Measurements from ENCODE around the gene IL27RA. TPM values are rescaled to one million over a fixed set of nuclear protein-coding genes. Genes with fewer than 3 reads are reported as not detected.

The IL27RA gene
- total and polyA plus RNA-seq, 4 donors: 1.0 to 2.8 (median 1.6) TPM

- TF ChIP-seq RXRA (IDR thresholded peaks at IDR 0.05) (no peak), MAX (IDR thresholded peaks at IDR 0.05) (no peak), GABPA (IDR thresholded peaks at IDR 0.05 in 1 of 2, conservative IDR thresholded peaks at IDR 0.05 in 1 of 2) (no peak), TAF1 (conservative IDR thresholded peaks at IDR 0.05) (no peak), CTCF (IDR thresholded peaks at IDR 0.05; ENCODE audit: low read depth, low read length, missing input control) (no peak), FOXA1 (IDR thresholded peaks at IDR 0.05) (no peak), FOXA2 (IDR thresholded peaks at IDR 0.05) (no peak), HNF4A (conservative IDR thresholded peaks at IDR 0.05) (no peak), ATF3 (IDR thresholded peaks at IDR 0.05) (no peak), ZBTB33 (IDR thresholded peaks at IDR 0.05) (no peak), EGR1 (IDR thresholded peaks at IDR 0.05; ENCODE audit: low read depth in 2 of 2) (no peak), YY1 (IDR thresholded peaks at IDR 0.05) (no peak), REST (IDR thresholded peaks at IDR 0.05) (no peak)
- DNase-seq (ENCODE audit: low spot score): no peak
- H3K27me3 ChIP-seq (ENCODE audit: control insufficient read depth in 4 of 4, insufficient read depth in 4 of 4, low read length in 3 of 4): peaks cover 0 to 3% (median 0%) of the 10 kb centered on the region in 4 donors
- no peak overlapping the region for H3K4me3 ChIP-seq (ENCODE audit: low read depth in 1 of 3, low read length in 3 of 3)
- no peak overlapping the region for H3K9ac ChIP-seq (ENCODE audit: low read depth in 1 of 2, low read length in 2 of 2)
- no peaks in the 10 kb centered on the region for H3K9me3 ChIP-seq (ENCODE audit: control insufficient read depth in 4 of 4, low read length in 3 of 4)
- WGBS: 77% methylated on average over 7 of the region's 7 CpGs
- H3K36me3 ChIP-seq (ENCODE audit: control insufficient read depth in 4 of 4, insufficient read depth in 3 of 4, low read depth in 1 of 4, low read length in 3 of 4): peaks cover 0 to 2% (median 0%) of the 10 kb centered on the region in 4 donors
- no peak overlapping the region for H3K27ac ChIP-seq (ENCODE audit: low read depth in 1 of 2, low read length in 2 of 2)
- H3K4me1 ChIP-seq (ENCODE audit: control insufficient read depth in 4 of 4, insufficient read depth in 4 of 4, low read length in 3 of 4): peaks cover 0 to 39% (median 24%) of the 10 kb centered on the region in 4 donors
Observed at GRCh38 chr19:14063105-14063504, 31.5 kb downstream of the IL27RA start.

GRCh38 chr19:14066134-14066533, 34.6 kb downstream of the IL27RA start:
- Histone ChIP-seq H3K36me3 (ENCODE audit: control insufficient read depth in 4 of 4, insufficient read depth in 3 of 4, low read depth in 1 of 4, low read length in 3 of 4) (no peaks in the 10 kb centered on the region), H3K9me3 (ENCODE audit: control insufficient read depth in 4 of 4, low read length in 3 of 4) (no peaks in the 10 kb centered on the region), H3K27ac (ENCODE audit: low read depth in 1 of 2, low read length in 2 of 2) (no peak overlapping the region), H3K4me1 (ENCODE audit: control insufficient read depth in 4 of 4, insufficient read depth in 4 of 4, low read length in 3 of 4) (peaks cover 0 to 12% (median 4%) of the 10 kb centered on the region in 4 donors), H3K27me3 (ENCODE audit: control insufficient read depth in 4 of 4, insufficient read depth in 4 of 4, low read length in 3 of 4) (no peaks in the 10 kb centered on the region), H3K4me3 (ENCODE audit: low read depth in 1 of 3, low read length in 3 of 3) (no peak overlapping the region), H3K9ac (ENCODE audit: low read depth in 1 of 2, low read length in 2 of 2) (no peak overlapping the region)
- TF ChIP-seq GABPA (IDR thresholded peaks at IDR 0.05 in 1 of 2, conservative IDR thresholded peaks at IDR 0.05 in 1 of 2): no peak
- TF ChIP-seq HNF4G (IDR thresholded peaks at IDR 0.05): no peak
- no peak for TF ChIP-seq ZBTB33 (IDR thresholded peaks at IDR 0.05)
- no peak for TF ChIP-seq TAF1 (conservative IDR thresholded peaks at IDR 0.05)
- TF ChIP-seq SP1 (IDR thresholded peaks at IDR 0.05): no peak
- no peak for TF ChIP-seq EGR1 (IDR thresholded peaks at IDR 0.05; ENCODE audit: low read depth in 2 of 2)
- TF ChIP-seq RXRA (IDR thresholded peaks at IDR 0.05): no peak
- TF ChIP-seq JUND (IDR thresholded peaks at IDR 0.05): no peak
- no peak for TF ChIP-seq MAX (IDR thresholded peaks at IDR 0.05)
- no peak for TF ChIP-seq ATF3 (IDR thresholded peaks at IDR 0.05)
- 71% methylated on average over 2 of the region's 2 CpGs for WGBS
- DNase-seq (ENCODE audit: low spot score): no peak

All from liver (tissue), 9 donors.